Measurements from ENCODE around the gene AHCY.
"Not testable (repeated sequence)": the region's sequence is repeated elsewhere in the genome, so short reads cannot be mapped to it uniquely, and the experiment has no call there.

The AHCY gene

DNA sequence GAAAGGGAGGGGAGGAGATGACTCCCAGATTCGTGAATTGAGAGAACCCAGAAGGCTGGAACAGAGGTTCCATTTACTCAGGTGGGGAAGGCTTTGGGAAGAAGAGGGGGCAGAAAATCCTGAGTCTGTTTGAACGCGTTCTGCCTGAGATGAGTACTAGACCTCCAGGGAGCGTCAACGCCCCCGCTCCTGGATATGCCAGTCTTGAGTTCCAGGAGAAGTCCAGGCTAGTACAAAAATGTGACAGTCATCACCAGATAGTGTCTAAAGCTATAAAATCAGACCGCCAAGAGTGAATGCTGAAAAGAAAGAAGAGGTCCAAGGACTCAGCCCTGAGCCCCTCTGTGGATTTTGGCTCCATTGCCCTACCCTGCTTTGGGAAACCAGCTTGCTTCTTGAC is 8.6 kb downstream of the AHCY start:
- no peak overlapping the region for H3K9ac ChIP-seq (ENCODE audit: low read length in 2 of 2)
- peaks cover 16 to 44% of the 10 kb centered on the region in 2 donors for H3K36me3 ChIP-seq (ENCODE audit: control insufficient read depth in 2 of 2, insufficient read depth in 2 of 2, low read length in 2 of 2)
- no peak overlapping the region for H3K27ac ChIP-seq (ENCODE audit: low read length)
- H3K4me1 ChIP-seq (ENCODE audit: control insufficient read depth, insufficient read depth, low read length): no peaks in the 10 kb centered on the region
- no peaks in the 10 kb centered on the region for H3K27me3 ChIP-seq (ENCODE audit: control insufficient read depth in 1 of 2, insufficient read depth in 2 of 2, low read length in 2 of 2)
- H3K4me3 ChIP-seq (ENCODE audit: low read length in 2 of 2): no peak overlapping the region
- no peaks in the 10 kb centered on the region for H3K9me3 ChIP-seq (ENCODE audit: control insufficient read depth in 2 of 2, low read length in 2 of 2)

DNA sequence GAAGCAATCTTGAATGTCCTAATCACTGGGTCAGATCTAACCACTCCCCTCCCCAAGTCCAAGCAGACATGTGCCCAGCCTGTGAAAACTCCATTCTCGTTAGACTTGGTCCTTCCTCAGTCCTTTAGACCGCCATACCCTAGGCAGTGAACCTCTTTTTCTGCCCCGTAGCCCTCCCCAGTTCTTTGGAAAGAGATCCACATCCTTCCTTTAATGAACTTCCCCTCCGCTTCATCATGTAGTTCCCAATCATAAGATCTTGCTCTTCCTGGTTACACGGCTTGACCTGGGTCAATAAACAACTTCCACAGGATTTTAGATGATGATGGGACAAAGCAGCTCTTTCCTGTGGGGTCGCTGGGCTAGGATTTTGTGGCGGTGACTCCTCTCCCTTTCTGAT is 9.6 kb downstream of the AHCY start:
- Histone ChIP-seq H3K9ac (ENCODE audit: low read length in 2 of 2) (no peak overlapping the region), H3K9me3 (ENCODE audit: control insufficient read depth in 2 of 2, low read length in 2 of 2) (no peaks in the 10 kb centered on the region), H3K27me3 (ENCODE audit: control insufficient read depth in 1 of 2, insufficient read depth in 2 of 2, low read length in 2 of 2) (no peaks in the 10 kb centered on the region), H3K4me1 (ENCODE audit: control insufficient read depth, insufficient read depth, low read length) (no peaks in the 10 kb centered on the region), H3K4me3 (ENCODE audit: low read length in 2 of 2) (no peak overlapping the region), H3K27ac (ENCODE audit: low read length) (no peak overlapping the region), H3K36me3 (ENCODE audit: control insufficient read depth in 2 of 2, insufficient read depth in 2 of 2, low read length in 2 of 2) (peaks cover 16 to 44% of the 10 kb centered on the region in 2 donors)

DNA sequence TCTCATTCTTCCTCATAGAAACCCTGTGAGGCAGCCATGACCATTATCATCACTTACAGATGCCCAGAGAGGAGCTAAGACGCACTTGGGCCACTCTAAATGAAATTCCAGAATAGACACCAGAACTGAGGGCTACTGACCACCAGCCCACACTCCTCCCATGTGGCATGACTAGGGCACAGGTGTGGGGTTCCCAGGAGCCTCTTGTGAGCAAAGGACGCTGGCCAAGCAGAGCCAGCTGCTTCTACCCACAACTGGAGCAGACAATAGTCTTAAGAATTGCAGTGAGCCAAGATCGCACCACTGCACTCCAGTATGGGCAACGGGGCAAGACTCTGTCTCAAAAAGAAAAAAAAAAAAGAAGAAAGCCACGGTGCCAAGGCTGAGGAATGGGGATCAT is 10.0 kb downstream of the AHCY start:
- H3K27me3 ChIP-seq (ENCODE audit: control insufficient read depth in 1 of 2, insufficient read depth in 2 of 2, low read length in 2 of 2): no peaks in the 10 kb centered on the region
- H3K4me1 ChIP-seq (ENCODE audit: control insufficient read depth, insufficient read depth, low read length): no peaks in the 10 kb centered on the region
- no peak overlapping the region for H3K9ac ChIP-seq (ENCODE audit: low read length in 2 of 2)
- H3K9me3 ChIP-seq (ENCODE audit: control insufficient read depth in 2 of 2, low read length in 2 of 2): no peaks in the 10 kb centered on the region
- H3K36me3 ChIP-seq (ENCODE audit: control insufficient read depth in 2 of 2, insufficient read depth in 2 of 2, low read length in 2 of 2): peaks cover 16 to 45% of the 10 kb centered on the region in 2 donors
- H3K4me3 ChIP-seq (ENCODE audit: low read length in 2 of 2): no peak overlapping the region
- H3K27ac ChIP-seq (ENCODE audit: low read length): no peak overlapping the region

DNA sequence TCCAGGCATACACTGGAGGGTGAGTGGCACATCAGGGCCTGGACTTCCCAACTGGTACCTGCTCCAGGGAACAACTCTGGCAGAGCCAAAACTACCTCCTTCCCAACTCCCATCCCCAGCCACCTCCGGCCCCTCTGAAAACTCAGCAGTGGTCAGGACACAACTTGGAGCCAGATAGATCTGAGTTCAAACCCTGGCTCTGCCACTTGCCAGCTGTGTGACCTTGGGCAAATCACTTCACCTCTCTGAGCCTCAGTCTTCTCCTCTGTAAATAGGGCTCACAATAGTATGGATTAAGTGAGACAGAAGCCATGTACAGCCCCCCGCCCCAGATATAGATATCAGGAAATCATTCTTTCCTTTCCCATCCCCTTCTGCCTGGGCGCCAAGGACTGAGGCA is 10.7 kb downstream of the AHCY start:
- H3K27me3 ChIP-seq (ENCODE audit: control insufficient read depth in 1 of 2, insufficient read depth in 2 of 2, low read length in 2 of 2): no peaks in the 10 kb centered on the region
- peaks cover 16 to 47% of the 10 kb centered on the region in 2 donors for H3K36me3 ChIP-seq (ENCODE audit: control insufficient read depth in 2 of 2, insufficient read depth in 2 of 2, low read length in 2 of 2)
- no peak overlapping the region for H3K4me3 ChIP-seq (ENCODE audit: low read length in 2 of 2)
- H3K4me1 ChIP-seq (ENCODE audit: control insufficient read depth, insufficient read depth, low read length): no peaks in the 10 kb centered on the region
- H3K27ac ChIP-seq (ENCODE audit: low read length): no peak overlapping the region
- no peak overlapping the region for H3K9ac ChIP-seq (ENCODE audit: low read length in 2 of 2)
- H3K9me3 ChIP-seq (ENCODE audit: control insufficient read depth in 2 of 2, low read length in 2 of 2): no peaks in the 10 kb centered on the region

DNA sequence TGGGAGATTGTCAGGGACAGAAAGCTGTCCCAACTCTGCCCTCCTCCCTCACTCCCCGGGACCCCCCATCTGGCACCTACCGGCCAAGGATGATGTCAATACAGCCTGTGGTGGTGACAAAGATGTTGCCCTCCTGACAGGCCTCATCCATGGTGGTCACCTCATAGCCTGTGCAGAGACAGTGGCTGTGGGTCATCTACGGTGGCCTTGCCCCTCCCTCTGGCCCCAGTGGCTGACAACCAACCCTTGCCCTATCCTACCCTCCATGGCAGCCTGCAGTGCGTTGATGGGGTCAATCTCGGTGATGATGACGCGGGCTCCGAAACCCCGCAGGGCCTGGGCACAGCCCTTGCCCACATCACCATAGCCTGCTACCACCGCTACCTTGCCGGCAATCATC is 12.7 kb downstream of the AHCY start:
- Histone ChIP-seq H3K9ac (ENCODE audit: low read length in 2 of 2) (no peak overlapping the region), H3K4me3 (ENCODE audit: low read length in 2 of 2) (no peak overlapping the region), H3K9me3 (ENCODE audit: control insufficient read depth in 2 of 2, low read length in 2 of 2) (no peaks in the 10 kb centered on the region), H3K27me3 (ENCODE audit: control insufficient read depth in 1 of 2, insufficient read depth in 2 of 2, low read length in 2 of 2) (no peaks in the 10 kb centered on the region), H3K4me1 (ENCODE audit: control insufficient read depth, insufficient read depth, low read length) (no peaks in the 10 kb centered on the region), H3K36me3 (ENCODE audit: control insufficient read depth in 2 of 2, insufficient read depth in 2 of 2, low read length in 2 of 2) (peaks cover 16 to 53% of the 10 kb centered on the region in 2 donors), H3K27ac (ENCODE audit: low read length) (no peak overlapping the region)

DNA sequence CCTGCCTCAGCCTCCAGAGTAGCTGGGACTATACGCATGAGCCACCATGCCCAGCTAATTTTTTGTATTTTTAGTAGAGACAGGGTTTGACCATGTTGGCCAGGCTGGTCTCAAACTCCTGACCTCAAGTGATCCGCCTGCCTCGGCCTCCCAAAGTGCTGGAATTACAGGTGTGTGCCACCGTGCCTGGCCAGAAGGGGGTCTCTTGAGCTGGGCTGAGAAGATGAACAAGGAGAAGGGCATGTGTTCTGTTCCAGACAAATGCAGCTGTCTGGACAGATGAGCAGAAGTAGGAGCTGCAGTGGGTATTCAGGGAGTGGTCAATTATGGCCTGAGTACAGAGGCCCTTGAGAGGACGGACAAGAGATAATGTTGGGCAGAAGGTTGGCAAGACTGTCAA is 15.7 kb downstream of the AHCY start:
- not testable (repeated sequence) for H3K4me1 ChIP-seq (ENCODE audit: control insufficient read depth, insufficient read depth, low read length); H3K9me3 ChIP-seq (ENCODE audit: control insufficient read depth in 2 of 2, low read length in 2 of 2); H3K9ac ChIP-seq (ENCODE audit: low read length in 2 of 2); H3K27ac ChIP-seq (ENCODE audit: low read length); H3K27me3 ChIP-seq (ENCODE audit: control insufficient read depth in 1 of 2, insufficient read depth in 2 of 2, low read length in 2 of 2); H3K4me3 ChIP-seq (ENCODE audit: low read length in 2 of 2)
- H3K36me3 ChIP-seq (ENCODE audit: control insufficient read depth in 2 of 2, insufficient read depth in 2 of 2, low read length in 2 of 2): peaks cover 14 to 54% of the 10 kb centered on the region in 2 donors

DNA sequence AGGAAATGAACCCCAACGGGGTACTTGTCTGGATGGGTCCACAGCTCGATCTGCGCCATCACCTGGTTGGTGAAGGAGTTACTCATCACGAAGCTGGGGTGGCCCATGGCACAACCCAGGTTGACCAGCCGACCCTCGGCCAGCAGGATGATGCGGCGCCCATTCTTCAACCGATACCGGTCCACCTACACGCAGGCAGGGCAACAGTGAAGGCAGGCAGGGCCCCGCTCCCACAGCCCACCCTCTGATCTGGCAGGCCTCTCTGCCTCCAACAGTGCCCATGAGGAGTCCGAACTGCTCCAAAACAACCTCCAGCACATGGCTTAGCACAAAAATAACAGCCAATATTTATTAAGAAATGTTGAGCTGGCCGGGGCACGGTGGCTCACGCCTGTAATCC is 17.7 kb downstream of the AHCY start:
- Histone ChIP-seq H3K9ac (ENCODE audit: low read length in 2 of 2) (no peak overlapping the region), H3K4me1 (ENCODE audit: control insufficient read depth, insufficient read depth, low read length) (no peaks in the 10 kb centered on the region), H3K4me3 (ENCODE audit: low read length in 2 of 2) (no peak overlapping the region), H3K27ac (ENCODE audit: low read length) (no peak overlapping the region), H3K9me3 (ENCODE audit: control insufficient read depth in 2 of 2, low read length in 2 of 2) (no peaks in the 10 kb centered on the region), H3K36me3 (ENCODE audit: control insufficient read depth in 2 of 2, insufficient read depth in 2 of 2, low read length in 2 of 2) (peaks cover 22 to 45% of the 10 kb centered on the region in 2 donors), H3K27me3 (ENCODE audit: control insufficient read depth in 1 of 2, insufficient read depth in 2 of 2, low read length in 2 of 2) (no peaks in the 10 kb centered on the region)

DNA sequence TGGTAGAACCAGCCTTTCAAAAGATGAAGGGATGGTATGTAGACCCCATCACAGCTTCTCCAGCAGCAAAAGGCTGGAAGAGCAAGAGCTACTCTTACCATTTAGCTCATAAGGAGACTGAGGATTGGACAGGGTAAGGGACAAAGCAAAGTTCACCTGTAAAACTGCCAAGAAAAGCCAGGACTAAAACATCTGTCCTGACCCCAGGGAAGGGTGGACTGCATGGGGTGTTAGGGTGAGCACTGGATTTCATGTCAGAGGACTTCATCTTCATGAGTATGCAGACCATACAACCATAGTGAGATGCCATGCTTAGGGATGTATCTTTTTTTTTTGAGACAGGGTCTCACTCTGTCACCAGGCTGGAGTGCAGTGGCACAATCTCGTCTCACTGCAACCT is 19.3 kb downstream of the AHCY start:
- Histone ChIP-seq H3K9ac (ENCODE audit: low read length in 2 of 2) (no peak overlapping the region), H3K36me3 (ENCODE audit: control insufficient read depth in 2 of 2, insufficient read depth in 2 of 2, low read length in 2 of 2) (peaks cover 20 to 42% of the 10 kb centered on the region in 2 donors), H3K27ac (ENCODE audit: low read length) (no peak overlapping the region), H3K4me1 (ENCODE audit: control insufficient read depth, insufficient read depth, low read length) (no peaks in the 10 kb centered on the region), H3K9me3 (ENCODE audit: control insufficient read depth in 2 of 2, low read length in 2 of 2) (no peaks in the 10 kb centered on the region), H3K4me3 (ENCODE audit: low read length in 2 of 2) (no peak overlapping the region), H3K27me3 (ENCODE audit: control insufficient read depth in 1 of 2, insufficient read depth in 2 of 2, low read length in 2 of 2) (no peaks in the 10 kb centered on the region)

DNA sequence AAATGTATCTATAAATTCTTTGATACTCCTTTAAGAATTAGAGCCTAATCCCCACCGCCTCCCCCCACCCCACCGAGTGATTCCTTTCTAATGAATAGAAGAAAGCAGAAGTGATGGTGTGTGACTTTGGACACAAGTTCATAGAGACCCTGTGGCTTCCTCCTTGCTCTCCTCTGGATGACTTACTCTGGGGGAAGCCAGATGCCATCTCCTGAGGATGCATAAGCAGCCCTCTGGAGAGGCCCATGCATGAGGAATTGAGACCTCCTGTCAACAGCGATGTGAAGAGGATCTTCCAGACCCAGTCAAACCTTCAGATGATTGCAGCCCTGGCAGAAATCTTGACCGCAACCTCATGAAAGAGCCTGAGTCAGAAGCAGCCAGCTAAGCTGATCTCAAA is 21.1 kb downstream of the AHCY start:
- Histone ChIP-seq H3K4me1 (ENCODE audit: control insufficient read depth, insufficient read depth, low read length) (no peaks in the 10 kb centered on the region), H3K4me3 (ENCODE audit: low read length in 2 of 2) (no peak overlapping the region), H3K27me3 (ENCODE audit: control insufficient read depth in 1 of 2, insufficient read depth in 2 of 2, low read length in 2 of 2) (no peaks in the 10 kb centered on the region), H3K9me3 (ENCODE audit: control insufficient read depth in 2 of 2, low read length in 2 of 2) (no peaks in the 10 kb centered on the region), H3K36me3 (ENCODE audit: control insufficient read depth in 2 of 2, insufficient read depth in 2 of 2, low read length in 2 of 2) (peaks cover 28 to 43% of the 10 kb centered on the region in 2 donors), H3K9ac (ENCODE audit: low read length in 2 of 2) (no peak overlapping the region), H3K27ac (ENCODE audit: low read length) (no peak overlapping the region)

DNA sequence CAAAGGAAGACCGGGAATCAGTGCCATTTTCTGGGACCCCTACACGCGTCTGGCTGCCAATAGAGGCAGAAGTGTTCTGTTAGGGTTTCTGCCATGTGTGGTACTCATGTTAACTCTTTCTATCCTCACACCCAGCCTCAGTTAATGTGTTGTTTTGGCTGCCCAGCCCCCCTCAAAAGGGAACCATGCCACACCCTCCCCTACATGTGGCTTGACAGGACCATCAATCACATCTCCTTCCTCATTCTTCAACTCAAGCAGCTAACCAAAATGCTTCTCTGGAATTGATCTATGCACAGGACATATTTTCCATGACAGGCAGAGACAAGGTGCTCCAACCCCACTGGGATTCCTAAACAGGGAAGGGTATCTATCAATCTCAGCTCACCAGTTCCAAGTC is 22.0 kb downstream of the AHCY start:
- Histone ChIP-seq H3K4me1 (ENCODE audit: control insufficient read depth, insufficient read depth, low read length) (no peaks in the 10 kb centered on the region), H3K4me3 (ENCODE audit: low read length in 2 of 2) (no peak overlapping the region), H3K9ac (ENCODE audit: low read length in 2 of 2) (no peak overlapping the region), H3K27ac (ENCODE audit: low read length) (no peak overlapping the region), H3K36me3 (ENCODE audit: control insufficient read depth in 2 of 2, insufficient read depth in 2 of 2, low read length in 2 of 2) (peaks cover 28 to 39% of the 10 kb centered on the region in 2 donors), H3K27me3 (ENCODE audit: control insufficient read depth in 1 of 2, insufficient read depth in 2 of 2, low read length in 2 of 2) (no peaks in the 10 kb centered on the region), H3K9me3 (ENCODE audit: control insufficient read depth in 2 of 2, low read length in 2 of 2) (no peaks in the 10 kb centered on the region)

DNA sequence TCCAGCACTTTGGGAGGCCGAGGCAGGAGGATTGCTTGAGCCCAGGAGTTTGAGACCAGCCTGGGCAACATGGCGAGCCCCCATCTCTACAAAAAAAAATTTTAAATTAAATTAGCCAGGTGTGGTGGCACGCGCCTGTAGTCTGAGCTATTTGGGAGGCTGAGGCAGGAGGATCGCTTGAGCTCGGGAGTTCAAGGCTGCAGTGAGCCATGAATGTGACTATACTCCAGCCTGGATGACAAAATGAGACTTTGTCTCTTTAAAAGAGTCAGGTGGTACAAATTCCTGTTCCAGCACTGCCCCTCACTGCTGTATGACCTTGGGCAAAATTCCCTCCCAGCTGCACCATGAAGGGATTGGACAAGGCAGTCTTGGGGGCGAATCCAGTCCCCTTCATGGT is 28.5 kb downstream of the AHCY start:
- Histone ChIP-seq H3K4me3 (ENCODE audit: low read length in 2 of 2) (no peak overlapping the region), H3K36me3 (ENCODE audit: control insufficient read depth in 2 of 2, insufficient read depth in 2 of 2, low read length in 2 of 2) (peaks cover 7 to 12% of the 10 kb centered on the region in 2 donors), H3K27ac (ENCODE audit: low read length) (no peak overlapping the region), H3K27me3 (ENCODE audit: control insufficient read depth in 1 of 2, insufficient read depth in 2 of 2, low read length in 2 of 2) (no peaks in the 10 kb centered on the region), H3K9me3 (ENCODE audit: control insufficient read depth in 2 of 2, low read length in 2 of 2) (no peaks in the 10 kb centered on the region), H3K4me1 (ENCODE audit: control insufficient read depth, insufficient read depth, low read length) (peaks cover 3% of the 10 kb centered on the region), H3K9ac (ENCODE audit: low read length in 2 of 2) (no peak overlapping the region)

Data from stomach smooth muscle (tissue), 2 donors.